Hematopoietic multipotent progenitor cell treated with erythropoietin and hydrocortisone succinate and interleukin-3 and kit ligand, for 6 days (in vitro differentiated cells): ENCODE measurements around the gene TP53I13.

Experiments
- DNase-seq: peaks from one replicate; pipeline ENCODE4 v3.0.0-alpha.2; 2015

Gene TP53I13

DNA sequence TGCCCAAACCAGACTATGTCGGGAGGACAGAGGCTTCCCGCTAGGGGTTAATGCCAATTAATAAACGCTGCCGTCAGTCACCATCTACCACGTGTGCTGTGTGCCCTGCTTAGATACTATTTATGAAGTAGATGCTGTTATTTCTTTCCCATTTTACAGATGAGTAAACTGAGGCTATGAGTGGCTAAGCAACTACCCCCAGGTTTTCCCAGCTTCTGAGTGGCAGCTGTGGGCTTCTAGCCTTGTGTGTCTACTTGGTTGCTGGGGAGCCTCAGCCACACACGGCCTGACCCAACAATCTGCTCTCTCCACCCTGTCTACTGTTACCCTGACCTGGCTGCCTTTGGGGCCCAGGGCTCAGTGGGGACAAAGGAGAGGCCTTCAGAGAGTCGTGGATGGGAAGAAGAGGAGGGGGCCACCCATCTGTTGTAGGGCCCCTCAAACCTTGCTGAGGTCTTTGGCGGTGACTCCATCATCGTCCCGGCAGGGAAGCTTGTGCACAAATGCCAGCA, 13.8 kb downstream of the TP53I13 start:
- no peak for DNase-seq

DNA sequence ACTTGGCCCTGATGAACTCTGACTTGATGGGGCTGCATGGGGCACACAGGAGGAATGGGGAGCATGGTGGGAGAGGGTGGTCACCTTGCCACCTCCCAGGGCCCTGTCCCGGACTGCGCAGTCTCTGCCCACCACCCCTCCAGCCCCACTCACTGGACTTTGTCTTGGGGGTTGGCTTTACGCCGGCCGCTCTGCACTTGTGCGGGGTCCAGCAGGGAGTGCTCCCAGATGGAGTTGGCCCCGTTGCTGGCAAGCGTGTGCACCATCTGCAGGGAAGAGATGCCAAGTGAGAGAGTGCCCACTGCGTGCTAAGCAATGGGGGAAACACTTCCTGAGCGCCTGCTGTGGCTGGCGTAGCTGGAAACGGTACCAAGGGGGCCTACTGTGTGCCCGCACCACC, 14.3 kb downstream of the TP53I13 start:
- no peak for DNase-seq

DNA sequence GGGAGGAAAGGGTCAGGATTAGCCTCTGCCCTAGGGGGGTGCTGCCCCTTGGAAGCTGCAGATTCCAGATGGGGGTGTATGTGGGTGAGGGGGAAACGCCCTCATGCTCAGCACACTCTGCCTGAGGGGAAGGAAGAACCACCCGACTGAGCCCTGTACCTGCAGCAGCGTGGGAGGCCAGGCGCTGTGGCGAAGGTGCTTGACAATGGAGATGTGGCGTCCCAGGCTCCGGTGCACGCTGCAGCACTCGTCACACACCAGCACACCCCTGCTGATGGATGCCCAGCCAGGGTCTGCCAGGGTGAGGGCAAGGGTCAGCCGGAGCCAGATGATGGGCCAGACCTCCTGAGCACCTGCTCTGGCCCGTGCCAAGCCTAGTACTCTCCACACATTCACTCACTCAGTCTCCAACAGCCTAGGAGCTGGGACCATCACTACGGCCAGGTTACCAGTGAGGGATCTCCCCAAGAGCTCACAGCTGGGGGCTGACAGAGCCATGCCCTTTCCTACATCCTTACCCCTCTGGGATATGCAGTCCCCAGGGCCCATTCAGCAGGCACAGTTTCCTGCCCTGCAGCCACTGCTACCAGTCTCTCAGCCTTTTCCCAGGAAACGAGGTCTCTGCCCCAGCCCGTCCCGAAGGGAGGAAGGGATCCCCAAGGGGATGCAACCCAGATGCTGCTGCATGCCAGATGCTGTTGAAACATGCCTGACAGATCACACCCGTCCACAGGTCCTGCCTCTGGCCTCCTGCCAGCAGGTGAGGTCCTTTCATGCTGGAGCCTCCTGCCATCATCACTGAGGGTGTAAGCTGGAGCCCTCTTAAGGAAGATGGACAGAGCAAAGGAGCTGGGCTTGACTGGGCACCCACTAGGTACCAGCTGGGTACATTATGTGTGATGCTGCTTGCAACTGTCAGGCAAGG, 15.1 kb downstream of the TP53I13 start:
- no peak for DNase-seq

DNA sequence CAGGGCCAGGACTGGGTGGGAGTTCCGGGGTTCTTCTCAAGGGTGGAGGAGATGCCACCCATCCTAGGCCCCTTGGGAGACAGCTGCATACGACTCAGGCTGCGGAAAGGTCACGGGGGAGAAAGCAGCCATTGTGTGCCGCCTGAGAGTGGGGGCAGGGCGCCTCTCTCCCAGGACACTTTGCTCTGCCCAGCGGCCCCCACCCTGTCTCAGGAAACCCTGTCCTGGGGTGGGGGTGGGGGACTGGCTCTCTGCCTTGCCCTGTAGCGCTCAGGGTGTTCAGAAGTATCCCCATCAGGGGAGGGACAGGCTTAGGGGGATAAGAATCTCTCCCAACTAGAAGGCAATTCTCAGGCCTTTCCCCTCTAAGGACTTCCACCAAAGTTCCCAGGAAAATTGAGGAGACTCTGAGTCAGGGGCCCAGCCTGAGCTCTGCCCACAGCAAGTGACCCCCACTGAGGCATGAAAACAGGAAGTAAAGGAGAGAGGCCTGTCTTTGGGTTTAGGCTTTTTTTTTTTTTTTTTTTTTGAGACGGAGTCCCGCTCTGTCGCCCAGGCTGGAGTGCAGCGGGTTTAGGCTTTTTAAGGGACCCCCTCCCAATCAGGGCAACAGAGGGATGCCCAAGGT, 16.1 kb downstream of the TP53I13 start:
- DNase-seq: no peak

DNA sequence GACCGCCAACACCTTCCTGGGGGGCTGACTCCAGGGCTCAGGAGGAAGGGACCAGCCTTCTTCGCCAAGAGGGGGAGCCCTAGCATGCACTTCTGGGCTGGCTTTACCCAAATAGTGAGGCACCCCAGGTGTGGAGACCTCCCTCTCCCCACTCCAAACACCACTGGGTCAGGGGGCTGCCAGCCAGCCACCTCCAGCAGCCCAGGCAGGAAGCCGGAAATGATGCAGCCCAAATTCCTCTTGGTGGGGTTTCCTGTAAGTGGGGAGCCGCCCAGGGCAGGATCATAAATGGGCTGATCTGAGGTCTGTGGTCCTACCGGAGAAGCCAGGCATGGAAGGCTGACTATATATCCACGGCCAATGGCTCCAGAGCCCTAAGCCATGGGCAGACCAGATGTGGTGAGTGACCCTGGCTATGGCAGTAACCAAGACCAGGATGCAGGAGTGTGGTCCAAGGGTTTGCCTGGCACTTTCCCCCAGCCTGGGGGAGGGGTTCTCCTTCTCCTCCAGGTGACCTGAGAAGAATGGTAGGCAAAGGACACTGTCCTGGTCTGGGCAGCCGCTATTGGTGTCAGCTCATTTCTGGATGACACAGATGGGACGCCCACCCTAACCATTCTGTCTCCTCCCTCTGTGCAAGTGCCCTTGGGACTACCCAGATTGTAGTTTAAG, 16.7 kb downstream of the TP53I13 start:
- peak; percentile 47 for DNase-seq

DNA sequence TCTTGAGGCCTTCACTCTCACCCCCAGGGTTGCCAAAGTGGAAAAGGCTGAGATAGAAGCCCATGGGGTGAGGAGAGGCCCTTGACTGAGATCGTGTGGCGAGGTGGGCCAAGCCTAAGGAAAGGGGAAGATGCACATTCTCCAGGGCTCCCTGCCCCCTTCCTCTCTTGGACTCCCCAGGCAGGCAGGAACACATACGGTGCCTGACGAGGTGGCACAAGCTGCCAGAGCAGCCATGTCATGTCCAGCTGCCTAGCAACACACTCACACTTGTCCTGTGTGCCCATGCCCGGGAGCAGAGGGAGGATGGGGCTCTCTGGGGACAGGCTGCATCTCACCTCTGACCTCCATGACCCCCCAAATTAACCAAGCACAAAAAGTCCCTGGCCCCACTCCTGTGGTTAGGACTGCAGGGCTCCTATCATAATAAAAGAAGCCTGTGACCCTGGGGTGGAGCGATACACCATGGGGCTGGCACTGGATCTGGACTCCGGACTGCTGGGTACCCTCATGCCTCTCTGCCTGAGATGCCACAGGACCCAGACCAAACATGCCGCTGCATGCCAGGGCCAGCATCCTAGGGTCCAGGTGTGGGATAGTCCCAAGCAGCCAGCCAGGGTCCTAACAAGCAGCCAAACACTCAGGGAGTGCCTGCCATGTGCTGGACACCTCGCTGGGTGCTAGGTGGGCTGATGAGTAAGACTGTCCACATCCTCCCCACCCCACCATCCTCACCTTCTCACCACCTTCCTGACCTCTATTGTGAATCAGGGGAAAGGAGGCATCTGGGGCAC, 18.4 kb downstream of the TP53I13 start:
- DNase-seq: no peak

DNA sequence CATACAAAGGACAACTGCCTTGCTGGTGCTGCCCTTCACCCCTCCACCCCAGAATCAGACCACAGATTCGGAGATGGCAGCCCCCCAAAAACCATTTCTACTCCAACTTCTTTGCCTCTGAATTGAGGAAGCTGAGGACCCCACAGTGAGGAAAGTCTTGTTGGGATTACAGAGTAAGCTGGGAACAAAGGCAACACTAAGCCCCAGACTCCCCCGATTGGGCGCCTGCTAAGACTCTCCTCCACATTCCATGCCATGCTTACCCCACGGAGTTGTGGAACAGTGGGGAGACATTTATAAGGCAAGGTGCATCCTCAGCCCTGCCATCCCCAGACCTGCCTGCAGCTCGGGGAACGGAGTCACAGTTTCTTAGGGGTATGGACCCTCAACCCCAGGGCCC, 19.1 kb downstream of the TP53I13 start:
- DNase-seq: no peak

DNA sequence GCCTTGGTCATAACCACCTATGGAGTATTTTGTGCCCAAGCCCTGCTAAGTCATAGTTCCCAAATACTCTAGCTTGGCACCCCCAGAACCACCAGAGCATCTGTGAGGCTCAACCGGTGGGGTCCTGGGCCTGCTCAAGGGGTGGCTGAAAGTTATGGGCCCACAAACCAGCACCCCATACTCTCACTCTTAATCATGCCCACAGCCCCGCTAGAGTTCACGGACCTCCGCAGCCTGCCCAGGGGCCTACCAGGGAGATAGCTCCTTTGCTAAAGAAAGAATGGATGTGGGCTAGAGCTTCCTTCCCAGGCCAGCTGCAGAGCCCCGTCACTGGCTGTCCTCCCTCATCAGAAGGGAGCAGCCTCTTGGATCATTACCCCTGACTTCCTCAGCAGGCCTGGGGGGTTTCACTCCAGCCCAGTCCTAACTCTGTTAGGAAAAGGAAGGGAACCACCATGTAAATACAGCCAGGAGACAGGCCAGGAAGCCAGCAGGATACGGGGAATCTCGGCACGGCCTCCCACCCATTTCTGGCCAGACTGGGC, 19.6 kb downstream of the TP53I13 start:
- DNase-seq: peak; percentile 22

DNA sequence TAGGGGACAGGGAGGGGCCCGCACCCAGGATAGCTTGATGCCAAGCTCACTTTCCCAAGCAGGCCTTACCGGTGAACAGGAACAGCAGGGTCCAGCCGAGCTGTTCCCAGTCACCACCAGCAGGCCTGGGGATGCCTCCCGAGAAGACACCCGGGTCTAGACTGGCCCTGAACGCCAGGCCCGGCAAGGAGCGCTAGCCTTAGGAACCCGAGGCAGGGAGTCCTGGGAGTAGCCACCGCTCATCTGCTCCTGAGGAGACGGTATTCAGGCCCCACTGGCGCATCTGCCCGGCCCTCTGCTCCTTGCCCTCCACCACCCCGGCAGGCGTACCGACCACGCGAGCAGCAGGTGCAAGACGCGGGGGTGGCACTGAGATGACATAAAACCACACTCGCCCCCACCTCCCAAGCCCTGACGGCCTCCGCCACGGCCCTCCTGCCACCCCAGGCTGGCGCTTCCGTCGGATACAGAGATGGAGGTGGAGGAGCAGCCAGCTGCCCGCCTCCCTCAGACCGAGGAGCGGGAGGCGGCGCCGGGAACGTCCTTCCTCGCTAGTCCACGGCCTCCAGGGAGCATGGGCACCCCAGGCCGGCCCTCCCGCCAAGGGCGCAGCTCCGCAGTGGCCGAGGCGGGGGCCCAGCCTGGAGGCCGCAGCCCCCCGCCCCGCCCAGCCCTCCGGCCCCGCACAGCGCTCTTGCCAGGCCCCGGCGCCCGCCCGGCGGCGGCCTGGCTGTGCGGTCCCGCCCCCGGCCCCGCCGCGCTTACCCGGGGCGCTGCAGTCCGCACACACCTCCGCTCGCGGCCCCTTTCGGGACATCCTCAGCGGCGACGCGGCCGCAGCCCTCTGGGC, 20.3 kb downstream of the TP53I13 start:
- DNase-seq: peak; percentile 50

DNA sequence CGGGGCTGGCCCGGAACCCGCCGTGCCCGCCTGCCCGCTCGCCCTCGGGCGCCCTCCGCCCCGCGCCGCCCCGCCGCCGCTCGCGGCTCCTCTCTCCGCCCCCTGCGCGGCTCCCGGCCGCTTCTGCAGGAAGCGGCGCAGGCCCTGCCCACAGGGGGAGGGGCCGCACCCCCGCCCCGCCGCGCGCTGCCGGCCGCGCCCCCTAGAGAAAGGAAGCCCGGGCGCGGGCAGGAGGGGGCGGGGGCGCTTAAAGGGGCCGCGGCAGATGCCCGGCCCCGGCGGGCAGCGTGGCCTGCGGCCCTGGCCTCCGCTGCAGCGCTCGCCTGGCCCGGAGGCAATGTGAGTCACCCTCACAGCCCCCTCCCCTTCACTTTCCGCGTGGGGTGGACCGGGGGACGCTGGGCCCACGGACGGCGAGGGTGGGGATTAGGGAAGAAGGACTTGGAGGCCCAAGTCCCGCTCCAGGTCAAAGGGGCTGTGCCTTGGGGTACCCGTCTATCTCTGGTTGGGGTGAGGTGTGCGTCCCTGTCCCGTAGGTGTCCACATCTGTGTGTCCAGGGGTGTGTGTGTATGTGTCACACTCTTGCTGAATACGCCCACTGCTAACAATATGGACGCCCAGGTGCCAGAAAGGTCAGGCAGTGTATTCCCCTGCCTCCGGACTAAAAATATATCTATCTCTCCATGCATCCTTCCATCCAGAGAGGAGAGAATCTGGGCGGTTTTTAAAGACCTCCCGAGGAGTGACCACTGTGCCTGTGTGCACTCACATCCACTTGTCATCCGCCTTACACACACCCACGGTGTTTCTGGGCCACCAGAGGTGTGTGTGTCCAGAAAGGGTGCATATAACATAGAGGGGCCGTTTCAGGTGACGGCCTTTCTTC, 21.3 kb downstream of the TP53I13 start, which contains the start of gene GIT1:
GIT1 (minus strand) TSS at position 125 of the 887 bp plus-strand sequence. CDS start 270 bp downstream, outside the sequence.
- peak; percentile 91 for DNase-seq

DNA sequence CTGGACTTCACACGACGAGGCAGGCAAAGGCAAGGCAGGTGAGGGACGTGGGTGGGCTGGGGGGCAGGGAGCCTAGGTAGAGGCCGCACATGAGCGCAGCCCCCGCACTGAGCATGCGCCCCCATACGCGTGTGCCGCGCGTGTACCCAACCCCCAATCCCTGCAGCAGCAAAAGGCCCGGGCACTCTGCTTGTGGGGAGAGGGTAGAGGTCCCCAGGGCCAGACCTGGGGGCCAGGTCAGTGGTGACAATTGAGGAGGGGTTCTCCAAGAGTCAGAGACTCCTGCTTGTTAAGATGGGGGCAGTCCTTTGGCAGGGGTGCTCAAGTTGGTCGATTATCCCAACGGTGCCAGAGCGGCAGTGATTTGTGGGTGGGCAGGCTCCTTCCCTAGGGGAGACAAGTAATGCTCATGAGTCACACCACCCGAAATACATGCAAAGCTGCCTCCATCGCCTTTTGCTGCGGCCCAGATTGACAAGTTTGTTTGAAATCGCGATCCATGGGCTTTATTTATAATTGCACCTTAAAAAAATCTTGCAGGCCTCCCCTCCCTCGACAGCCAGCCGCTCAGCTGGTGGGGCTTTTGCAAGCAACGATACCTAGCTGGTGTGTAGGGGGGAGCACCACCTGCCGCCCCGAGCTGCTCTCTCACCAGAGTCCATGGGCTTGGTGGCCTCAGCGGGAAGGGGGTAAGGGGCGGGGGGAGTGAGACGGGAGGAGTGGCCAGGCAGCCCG, 22.1 kb downstream of the TP53I13 start:
- peak; percentile 39 for DNase-seq

DNA sequence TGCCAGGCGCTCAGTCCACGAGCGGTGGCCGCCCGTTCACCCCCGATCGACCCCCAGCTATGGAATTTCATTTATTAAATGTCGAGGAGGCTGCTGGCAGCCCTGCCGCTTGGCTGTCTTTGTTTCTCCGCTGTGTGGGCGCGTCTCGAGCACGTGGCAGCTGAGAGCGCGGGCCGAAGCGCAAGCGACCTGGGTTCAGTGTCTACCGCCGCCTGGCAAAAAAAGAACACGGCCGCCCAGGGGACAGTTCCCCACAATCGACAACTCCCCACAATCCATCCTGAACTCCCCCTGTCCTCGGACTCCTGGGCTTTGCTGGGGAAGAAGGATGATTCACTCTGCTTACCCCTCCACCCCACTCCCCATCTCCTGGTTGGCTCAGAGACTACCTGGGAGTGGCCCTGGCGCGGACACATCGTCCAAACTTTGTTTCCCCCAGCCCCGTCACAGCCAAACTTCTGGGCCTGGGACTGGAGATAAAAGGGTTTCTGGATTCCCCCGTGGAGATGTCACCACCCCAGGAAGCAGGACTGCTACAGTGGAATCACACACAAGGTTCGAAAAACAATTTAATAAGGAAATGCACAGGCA, 22.7 kb downstream of the TP53I13 start:
- peak; percentile 67 for DNase-seq

DNA sequence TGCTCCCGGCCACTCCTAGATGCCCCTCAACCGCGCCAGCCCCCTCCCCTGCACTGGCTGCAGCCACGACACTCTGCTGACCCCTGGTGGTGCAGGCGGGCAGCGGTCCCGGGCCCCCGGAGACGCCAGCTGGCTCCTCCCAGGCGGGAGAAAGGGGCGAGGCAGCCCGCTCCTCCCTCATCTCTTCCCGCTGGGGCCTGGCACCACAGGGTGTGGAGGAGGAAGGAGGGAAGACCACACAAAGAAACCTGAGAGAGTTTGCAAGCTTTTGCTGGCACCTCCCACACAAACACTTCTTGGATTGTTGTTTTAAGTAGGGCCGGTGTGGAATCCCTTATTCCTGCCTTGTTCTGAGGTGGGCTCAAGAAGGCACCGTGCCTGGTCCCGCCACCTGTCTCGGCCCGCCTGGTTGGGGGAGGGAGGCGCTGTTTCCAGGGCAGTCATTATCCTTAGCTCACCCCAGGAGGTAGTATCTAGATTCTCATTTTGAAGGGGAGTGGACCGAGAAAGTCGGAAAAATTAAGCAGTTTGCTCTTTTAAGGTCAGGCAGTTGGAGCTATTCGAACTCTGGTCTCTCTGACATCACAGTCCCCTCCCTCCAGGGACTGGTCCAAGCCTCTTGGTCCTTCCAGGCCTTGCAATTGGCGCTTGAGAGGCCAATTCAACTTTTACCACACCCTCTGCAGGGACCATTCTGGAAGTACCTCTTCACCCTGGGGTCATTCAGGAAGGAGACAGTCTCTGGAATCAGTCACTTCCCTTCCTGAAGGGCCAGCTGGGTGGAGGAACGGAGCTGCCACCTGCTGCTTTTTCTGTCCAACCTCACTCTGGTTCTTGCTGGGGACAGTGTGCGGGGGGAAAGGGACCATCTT, 23.5 kb downstream of the TP53I13 start:
- peak; percentile 88 for DNase-seq

DNA sequence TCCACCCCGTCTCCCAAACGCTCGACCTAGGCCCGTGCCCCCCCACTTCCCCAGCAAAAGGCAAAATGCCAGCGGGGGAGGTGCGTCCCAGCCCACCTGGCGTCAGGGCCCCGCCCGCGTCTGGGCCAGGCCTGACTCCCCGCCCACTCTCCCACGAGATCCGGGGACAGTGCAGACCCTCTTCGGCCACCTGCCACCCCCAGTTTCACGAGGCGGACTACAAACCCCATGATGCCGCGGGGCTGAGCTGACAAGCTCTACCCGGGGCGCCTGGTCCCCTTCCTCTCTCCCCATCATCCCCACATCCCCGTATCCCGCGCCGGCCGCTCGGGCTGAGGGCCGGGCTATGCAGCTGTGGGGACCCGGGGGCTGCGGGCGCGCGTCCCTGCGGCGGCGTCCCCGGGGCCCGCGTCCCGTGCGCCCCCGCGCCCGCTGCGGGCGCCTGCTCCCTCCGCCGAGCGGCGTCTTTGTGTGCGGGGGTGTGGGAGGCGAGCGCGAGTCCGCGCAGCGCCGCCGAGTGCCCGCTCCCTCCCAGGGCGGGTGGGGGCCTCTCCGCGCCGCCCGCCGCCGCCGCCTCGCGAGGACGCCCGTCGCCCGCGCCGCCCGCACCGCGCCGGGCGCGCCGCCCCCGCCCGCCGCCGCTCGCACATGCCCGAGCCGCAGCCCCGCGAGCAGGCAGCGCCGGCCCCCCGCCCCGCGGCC, 24.5 kb downstream of the TP53I13 start, which contains the start of gene ANKRD13B:
ANKRD13B (plus strand) TSS at position 283 of the 702 bp plus-strand sequence. CDS start 490 bp downstream, outside the sequence.
- peak; percentile 66 for DNase-seq

DNA sequence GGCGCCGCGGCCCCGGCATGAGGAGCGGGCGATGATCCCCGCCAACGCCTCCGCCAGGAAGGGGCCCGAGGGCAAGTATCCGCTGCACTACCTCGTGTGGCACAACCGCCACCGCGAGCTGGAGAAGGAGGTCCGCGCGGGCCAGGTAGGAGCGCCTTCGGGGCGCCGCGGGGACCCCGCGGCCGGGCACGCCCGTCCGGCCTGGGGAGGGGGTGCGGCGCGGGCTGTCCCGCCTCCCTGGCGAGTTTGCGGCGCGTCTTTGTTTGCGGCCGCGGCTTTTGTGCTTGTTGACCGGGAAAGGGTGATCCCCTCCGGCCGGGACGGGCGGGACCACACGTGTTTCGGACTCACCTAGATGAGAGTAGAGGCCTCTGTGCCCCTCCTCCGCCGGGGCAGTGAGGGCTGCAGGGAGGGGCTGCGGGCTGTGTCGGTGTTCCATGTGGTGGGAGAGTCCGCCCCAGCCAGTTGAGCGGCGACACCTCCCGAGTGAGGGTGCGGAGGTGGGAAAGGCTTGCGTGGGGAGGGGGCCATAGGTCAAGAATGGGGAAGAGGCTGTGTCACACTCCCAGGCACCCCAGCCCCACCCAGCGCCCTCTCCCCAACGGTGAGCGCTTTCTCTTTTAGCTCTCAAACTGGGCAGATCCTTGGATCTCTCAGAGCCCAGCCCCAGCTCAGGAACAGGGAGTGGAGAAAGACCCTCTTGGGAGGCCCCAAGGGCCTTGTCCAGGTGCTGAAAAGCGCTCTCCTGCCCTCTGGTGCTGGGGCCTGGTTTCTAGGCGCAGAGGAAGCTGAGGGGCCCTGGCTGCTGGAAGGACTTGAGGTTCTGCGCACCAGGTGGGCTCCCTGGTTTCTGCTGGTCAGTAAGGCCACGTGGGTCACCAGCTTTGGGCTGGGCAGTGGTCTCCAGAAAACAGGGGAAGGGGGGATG, 25.4 kb downstream of the TP53I13 start:
- peak; percentile 66 for DNase-seq

DNA sequence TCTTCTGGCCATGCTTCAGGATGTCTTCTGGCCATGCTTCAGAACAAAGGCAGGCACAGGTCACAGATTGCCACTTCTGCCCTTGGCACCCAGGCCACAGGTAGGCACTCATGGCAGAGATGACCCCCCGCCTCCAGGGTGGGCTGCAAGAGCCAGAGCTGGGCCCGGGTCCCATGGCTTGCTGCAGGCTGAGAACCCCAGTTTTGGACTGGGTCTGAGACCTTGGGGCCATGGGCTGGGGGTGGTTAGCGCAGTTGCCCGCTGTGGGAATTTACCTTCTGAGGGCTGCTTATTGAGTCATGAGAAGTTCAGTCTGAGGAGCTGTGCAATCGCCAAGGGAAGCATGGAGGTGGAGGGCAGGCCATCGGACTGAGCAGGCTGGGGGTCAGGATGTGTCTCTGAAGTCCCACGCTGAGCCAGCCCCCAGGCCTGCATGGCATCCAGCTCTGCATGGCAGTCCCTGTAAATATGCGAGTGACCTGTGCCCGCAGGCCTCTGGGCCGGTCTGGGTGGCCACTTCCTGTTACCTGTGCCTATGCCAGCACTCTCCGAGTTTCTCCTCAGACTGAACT, 26.1 kb downstream of the TP53I13 start:
- no peak for DNase-seq
